ENCODE results near the gene MFAP3. TPM values are rescaled to one million over a fixed set of nuclear protein-coding genes. Genes with fewer than 3 reads are reported as not detected.

The MFAP3 gene
- total RNA-seq, 1 experiment from 2014 or later, result 18.5 TPM

DNA sequence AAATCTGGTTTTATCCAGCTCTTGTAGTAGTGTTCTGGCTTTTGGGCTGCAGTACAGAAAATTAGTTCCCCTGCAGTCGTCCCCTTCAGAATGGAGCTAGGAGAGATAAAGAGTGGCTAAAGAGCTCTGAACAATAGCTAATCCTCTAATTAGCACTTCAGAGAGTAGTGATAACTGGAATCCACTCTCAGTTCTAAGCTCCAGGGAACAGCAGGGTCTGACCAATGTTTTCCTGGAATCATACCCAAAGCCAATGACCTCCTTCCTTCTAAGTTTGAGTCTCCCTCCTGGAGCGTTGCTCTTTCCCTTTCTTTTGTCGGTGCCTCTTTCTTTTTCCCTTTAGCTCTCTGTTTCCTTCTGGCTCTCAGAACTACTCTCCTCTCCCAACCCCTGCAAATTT lies 47.4 kb downstream of the MFAP3 start:
- no peak overlapping the region for H2AFZ ChIP-seq (ENCODE audit: low read depth, low read length, poor library complexity, severe bottlenecking)
- ATAC-seq (no peak), DNase-seq (ENCODE audit: low read depth, low spot score) (no peak)
- ChIA-PET RAD21 (ENCODE audit: low non-redundant PET in 1 of 2, low total read pairs in 2 of 2, uncharacterized antibody in 2 of 2, unreplicated experiment in 2 of 2) (no interaction called here), POLR2A (no interaction called here), CTCF (interaction anchor here (1.4 kb wide), 1 partner anchor 14 kb away, joined by 6 read pairs; no protein-coding TSS in a partner anchor)
- no peaks in the 10 kb centered on the region for H4K20me1 ChIP-seq (ENCODE audit: insufficient read depth)
- intact Hi-C loops (cut with micrococcal nuclease), result no loop called here
- H3K4me3 ChIP-seq (replicated peaks in 1 of 2; ENCODE audit: low read depth in 1 of 2, low read length in 2 of 2), result no peak overlapping the region
- no peak overlapping the region for H3K27ac ChIP-seq (ENCODE audit: low read depth, low read length)
- no peak overlapping the region for H3K4me2 ChIP-seq (ENCODE audit: low read length)
- H3K9me3 ChIP-seq (ENCODE audit: control insufficient read depth in 1 of 2, insufficient read depth in 1 of 2, low read depth in 1 of 2, low read length in 2 of 2), result no peaks in the 10 kb centered on the region
- H3K36me3 ChIP-seq (ENCODE audit: control insufficient read depth in 1 of 2, insufficient read depth in 2 of 2, low read length in 2 of 2), result no peaks in the 10 kb centered on the region
- H3K4me1 ChIP-seq (ENCODE audit: control insufficient read depth in 1 of 2, insufficient read depth in 2 of 2, low read length in 2 of 2), result no peaks in the 10 kb centered on the region
- no TSS peak for BruUV-seq (replicated peaks)
- no peaks in the 10 kb centered on the region for H3K27me3 ChIP-seq (ENCODE audit: insufficient read depth, low read length)
- TF ChIP-seq, protein P1, sequence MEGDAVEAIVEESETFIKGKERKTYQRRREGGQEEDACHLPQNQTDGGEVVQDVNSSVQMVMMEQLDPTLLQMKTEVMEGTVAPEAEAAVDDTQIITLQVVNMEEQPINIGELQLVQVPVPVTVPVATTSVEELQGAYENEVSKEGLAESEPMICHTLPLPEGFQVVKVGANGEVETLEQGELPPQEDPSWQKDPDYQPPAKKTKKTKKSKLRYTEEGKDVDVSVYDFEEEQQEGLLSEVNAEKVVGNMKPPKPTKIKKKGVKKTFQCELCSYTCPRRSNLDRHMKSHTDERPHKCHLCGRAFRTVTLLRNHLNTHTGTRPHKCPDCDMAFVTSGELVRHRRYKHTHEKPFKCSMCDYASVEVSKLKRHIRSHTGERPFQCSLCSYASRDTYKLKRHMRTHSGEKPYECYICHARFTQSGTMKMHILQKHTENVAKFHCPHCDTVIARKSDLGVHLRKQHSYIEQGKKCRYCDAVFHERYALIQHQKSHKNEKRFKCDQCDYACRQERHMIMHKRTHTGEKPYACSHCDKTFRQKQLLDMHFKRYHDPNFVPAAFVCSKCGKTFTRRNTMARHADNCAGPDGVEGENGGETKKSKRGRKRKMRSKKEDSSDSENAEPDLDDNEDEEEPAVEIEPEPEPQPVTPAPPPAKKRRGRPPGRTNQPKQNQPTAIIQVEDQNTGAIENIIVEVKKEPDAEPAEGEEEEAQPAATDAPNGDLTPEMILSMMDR (IDR thresholded peaks at IDR 0.05 in 2 of 3, conservative IDR thresholded peaks at IDR 0.05 in 1 of 3; ENCODE audit: borderline replicate concordance in 1 of 3, insufficient read depth in 1 of 3, low read depth in 2 of 3, low read length in 2 of 3), result no peak
- no peak for TF ChIP-seq REST (IDR thresholded peaks at IDR 0.05; ENCODE audit: low read depth)
- TF ChIP-seq EGR1 (IDR thresholded peaks at IDR 0.05; ENCODE audit: low read depth), result no peak
- TF ChIP-seq CEBPB (IDR thresholded peaks at IDR 0.05; ENCODE audit: low read depth), result no peak
- TF ChIP-seq POLR2AphosphoS5 (IDR thresholded peaks at IDR 0.05; ENCODE audit: low read depth, low read length), result no peak
- TF ChIP-seq SP1 (IDR thresholded peaks at IDR 0.05; ENCODE audit: low read depth), result no peak
- TF ChIP-seq SRF (IDR thresholded peaks at IDR 0.05; ENCODE audit: low read depth), result no peak
- no peak for TF ChIP-seq EZH2 (IDR thresholded peaks at IDR 0.05)
- TF ChIP-seq RAD21 (IDR thresholded peaks at IDR 0.05; ENCODE audit: low read depth), result no peak
- TF ChIP-seq ZFX (IDR thresholded peaks at IDR 0.05), result no peak
- TF ChIP-seq EZH2phosphoT487 (IDR thresholded peaks at IDR 0.05; ENCODE audit: borderline replicate concordance), result no peak
- TF ChIP-seq ATF3 (IDR thresholded peaks at IDR 0.05), result no peak
- TF ChIP-seq, protein P2, sequence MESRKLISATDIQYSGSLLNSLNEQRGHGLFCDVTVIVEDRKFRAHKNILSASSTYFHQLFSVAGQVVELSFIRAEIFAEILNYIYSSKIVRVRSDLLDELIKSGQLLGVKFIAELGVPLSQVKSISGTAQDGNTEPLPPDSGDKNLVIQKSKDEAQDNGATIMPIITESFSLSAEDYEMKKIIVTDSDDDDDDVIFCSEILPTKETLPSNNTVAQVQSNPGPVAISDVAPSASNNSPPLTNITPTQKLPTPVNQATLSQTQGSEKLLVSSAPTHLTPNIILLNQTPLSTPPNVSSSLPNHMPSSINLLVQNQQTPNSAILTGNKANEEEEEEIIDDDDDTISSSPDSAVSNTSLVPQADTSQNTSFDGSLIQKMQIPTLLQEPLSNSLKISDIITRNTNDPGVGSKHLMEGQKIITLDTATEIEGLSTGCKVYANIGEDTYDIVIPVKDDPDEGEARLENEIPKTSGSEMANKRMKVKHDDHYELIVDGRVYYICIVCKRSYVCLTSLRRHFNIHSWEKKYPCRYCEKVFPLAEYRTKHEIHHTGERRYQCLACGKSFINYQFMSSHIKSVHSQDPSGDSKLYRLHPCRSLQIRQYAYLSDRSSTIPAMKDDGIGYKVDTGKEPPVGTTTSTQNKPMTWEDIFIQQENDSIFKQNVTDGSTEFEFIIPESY (IDR thresholded peaks at IDR 0.05; ENCODE audit: extremely low read depth, insufficient replicate concordance, low read length), result no peak
- TF ChIP-seq SIN3A (IDR thresholded peaks at IDR 0.05; ENCODE audit: low read depth), result no peak
- TF ChIP-seq CBX3 (IDR thresholded peaks at IDR 0.05; ENCODE audit: low read depth), result no peak
- H3K9ac ChIP-seq (ENCODE audit: low read length), result no peak overlapping the region
- H3K9me2 ChIP-seq (ENCODE audit: insufficient read depth), result no peaks in the 10 kb centered on the region
- H3K79me2 ChIP-seq (ENCODE audit: insufficient read depth, low read length), result no peaks in the 10 kb centered on the region
